IMR-90 (cell line): ENCODE measurements around the gene GARIN5A. TPM values are rescaled to one million over a fixed set of nuclear protein-coding genes. Genes with fewer than 3 reads are reported as not detected.

Experiments used
- ATAC-seq: fragments of 200-7000 bp; cut with Tn5 transposase; 2 replicates; pipeline ENCODE4 v1.9.1; 2020; ENCODE audit warnings: low read depth, mild to moderate bottlenecking, moderate library complexity
- BruUV-seq: library from RNA; stranded (reverse); fragments of 400-500 nt; replicated peaks from 2 replicates; lab custom pipeline; 2021; lab: Mats Ljungman, UMichigan
- CTCF ChIA-PET: fragments of 300-600 bp; formaldehyde crosslinking; extraction: SDS; loops from one replicate; lab custom pipeline; 2021; ENCODE audit warnings: antibody characterized with exemption; lab: Yijun Ruan, JAX
- POLR2A ChIA-PET: fragments of 300-600 bp; sonication (Branson Sonifier 250); formaldehyde crosslinking; loops from one replicate; lab custom pipeline; 2022; ENCODE audit warnings: antibody characterized with exemption; ENCODE audit not compliant: unreplicated experiment; lab: Charles Lee
- DNase-seq: peaks from one replicate; pipeline ENCODE4 v3.0.0; 2013
- H2AFZ ChIP-seq: replicated peaks from 2 replicates; pipeline ENCODE3; 2013; ENCODE audit warnings: low read length, mild to moderate bottlenecking; ENCODE audit not compliant: poor library complexity
- H2AK5ac ChIP-seq: 2 replicates; pipeline ENCODE4 v1.6.1; 2013; ENCODE audit warnings: low read depth, low read length, inconsistent platforms
- H2AK9ac ChIP-seq: replicated peaks from 2 replicates; pipeline ENCODE3; 2013; ENCODE audit warnings: mild to moderate bottlenecking, low read depth, low read length, moderate library complexity; ENCODE audit not compliant: poor library complexity
- H2BK120ac ChIP-seq: 2 replicates; pipeline ENCODE4 v1.6.1; 2013; ENCODE audit warnings: low read depth, low read length, inconsistent platforms
- H2BK15ac ChIP-seq: 3 replicates; pipeline ENCODE4 v1.6.1; 2013; ENCODE audit warnings: low read depth, low read length, inconsistent platforms
- H2BK20ac ChIP-seq: 2 replicates; pipeline ENCODE4 v1.6.1; 2013; ENCODE audit warnings: low read depth, mild to moderate bottlenecking, inconsistent platforms, low read length, moderate library complexity
- H2BK5ac ChIP-seq: 2 replicates; pipeline ENCODE4 v1.6.1; 2013; ENCODE audit warnings: mild to moderate bottlenecking, low read depth, low read length, inconsistent platforms; ENCODE audit not compliant: poor library complexity, severe bottlenecking
- H3K14ac ChIP-seq: replicated peaks from 2 replicates; pipeline ENCODE4 v1.6.1; 2013; ENCODE audit warnings: low read depth, low read length, inconsistent platforms
- H3K18ac ChIP-seq: 2 replicates; pipeline ENCODE4 v1.6.1; 2013; ENCODE audit warnings: low read depth, low read length, control low read depth
- H3K23ac ChIP-seq: 2 replicates; pipeline ENCODE4 v1.6.1; 2013; ENCODE audit warnings: low read depth, low read length, inconsistent platforms
- H3K27ac ChIP-seq: 2 replicates; pipeline ENCODE4 v1.5.1; 2013; ENCODE audit warnings: mild to moderate bottlenecking, control low read depth, low read length; ENCODE audit not compliant: insufficient read depth
- H3K27me3 ChIP-seq: 2 replicates; pipeline ENCODE4 v1.6.1; 2013; ENCODE audit warnings: low read length; ENCODE audit not compliant: control insufficient read depth, insufficient read depth
- H3K36me3 ChIP-seq: 2 replicates; pipeline ENCODE4 v1.6.1; 2013; ENCODE audit warnings: low read length, mixed read lengths; ENCODE audit not compliant: control insufficient read depth, insufficient read depth
- H3K4ac ChIP-seq: 2 replicates; pipeline ENCODE4 v1.6.1; 2013; ENCODE audit warnings: low read depth, low read length, inconsistent platforms
- H3K4me1 ChIP-seq: 2 replicates; pipeline ENCODE4 v1.6.1; 2013; ENCODE audit warnings: low read length, mixed read lengths; ENCODE audit not compliant: control insufficient read depth, insufficient read depth
- H3K4me2 ChIP-seq: 2 replicates; pipeline ENCODE4 v1.6.1; 2013; ENCODE audit warnings: low read depth, mild to moderate bottlenecking, control low read depth, low read length, moderate library complexity
- H3K4me3 ChIP-seq: 2 replicates; pipeline ENCODE4 v1.5.1; 2013; ENCODE audit warnings: low read depth, mild to moderate bottlenecking, control low read depth, low read length, moderate library complexity; ENCODE audit not compliant: insufficient read depth
- H3K56ac ChIP-seq: 2 replicates; pipeline ENCODE4 v1.6.1; 2013; ENCODE audit warnings: low read length, inconsistent platforms; ENCODE audit not compliant: insufficient read depth; ENCODE audit errors: extremely low read depth
- H3K79me1 ChIP-seq, 2 experiments: 2 replicates each; pipeline ENCODE4 v1.6.1; 2013; ENCODE audit warnings: low read length in 2 of 2, inconsistent platforms in 1 of 2, low read depth in 1 of 2
- H3K9ac ChIP-seq: 2 replicates; pipeline ENCODE4 v1.6.1; 2013; ENCODE audit warnings: low read depth, low read length, control low read depth
- H3K9me1 ChIP-seq: 2 replicates; pipeline ENCODE4 v1.6.1; 2013; ENCODE audit warnings: low read length, inconsistent platforms; ENCODE audit not compliant: insufficient read depth
- H3K9me3 ChIP-seq: 2 replicates; pipeline ENCODE4 v1.6.1; 2013; ENCODE audit warnings: low read length; ENCODE audit not compliant: control insufficient read depth, insufficient read depth
- H4K20me1 ChIP-seq: 2 replicates; pipeline ENCODE4 v1.6.1; 2013; ENCODE audit warnings: low read length, inconsistent platforms; ENCODE audit not compliant: insufficient read depth
- H4K5ac ChIP-seq: 2 replicates; pipeline ENCODE4 v1.6.1; 2013; ENCODE audit warnings: mild to moderate bottlenecking, low read depth, low read length, control low read depth
- H4K8ac ChIP-seq, 2 experiments: 2 replicates each; pipeline ENCODE4 v1.6.1; 2013; ENCODE audit warnings: low read depth in 2 of 2, low read length in 2 of 2, control low read depth in 1 of 2, inconsistent platforms in 1 of 2
- H4K91ac ChIP-seq: 2 replicates; pipeline ENCODE4 v1.6.1; 2013; ENCODE audit warnings: low read depth, low read length, inconsistent platforms; ENCODE audit not compliant: insufficient read depth
- BHLHE40 ChIP-seq: fragments of 150-350 bp; IDR thresholded peaks from 2 replicates; pipeline ENCODE4 v1.6.1; 2016; ENCODE audit warnings: mild to moderate bottlenecking, low read depth, low read length
- CHD1 ChIP-seq: IDR thresholded peaks from 2 replicates; pipeline ENCODE4 v1.6.1; 2012; ENCODE audit warnings: low read depth, low read length, improper control_type of control experiment
- FOS ChIP-seq: fragments of 150-350 bp; IDR thresholded peaks from 2 replicates; pipeline ENCODE4 v1.6.1; 2016; ENCODE audit warnings: low read depth, low read length
- MAFK ChIP-seq: IDR thresholded peaks from 2 replicates; pipeline ENCODE4 v1.6.1; 2012; ENCODE audit warnings: low read depth, low read length, improper control_type of control experiment
- MAZ ChIP-seq: IDR thresholded peaks from 2 replicates; pipeline ENCODE4 v1.6.1; 2012; ENCODE audit warnings: low read depth, mild to moderate bottlenecking, low read length, improper control_type of control experiment, moderate library complexity, borderline replicate concordance
- MXI1 ChIP-seq: IDR thresholded peaks from 2 replicates; pipeline ENCODE4 v1.6.1; 2012; ENCODE audit warnings: low read depth, mild to moderate bottlenecking, low read length, moderate library complexity, borderline replicate concordance
- NFE2L2 ChIP-seq: fragments of 150-350 bp; IDR thresholded peaks from 2 replicates; pipeline ENCODE4 v1.6.1; 2016; ENCODE audit warnings: low read depth, mild to moderate bottlenecking, low read length
- POLR2A ChIP-seq: IDR thresholded peaks from 2 replicates; pipeline ENCODE4 v1.6.1; 2012; ENCODE audit warnings: mild to moderate bottlenecking, low read depth, low read length
- RAD21 ChIP-seq: IDR thresholded peaks from 2 replicates; pipeline ENCODE4 v1.6.1; 2012; ENCODE audit warnings: low read length, improper control_type of control experiment
- RCOR1 ChIP-seq: IDR thresholded peaks from 2 replicates; pipeline ENCODE4 v1.6.1; 2012; ENCODE audit warnings: mild to moderate bottlenecking, low read length, improper control_type of control experiment; ENCODE audit not compliant: insufficient replicate concordance
- SMC3 ChIP-seq: fragments of 150-350 bp; IDR thresholded peaks from 2 replicates; pipeline ENCODE4 v1.6.1; 2016; ENCODE audit warnings: low read depth, mild to moderate bottlenecking, antibody characterized with exemption, low read length, moderate library complexity
- WGBS, 2 experiments: methylation state at CpG; one replicate each; pipeline versions ENCODE4 v1.1.5 to v1.1.7; 2013; ENCODE audit warnings: missing lambda C conversion rate in 2 of 2; ENCODE audit not compliant: insufficient read length in 1 of 2; ENCODE audit errors: extremely low coverage in 2 of 2; 5-methylcytosine and 5-hydroxymethylcytosine counted together
- dilution Hi-C: fragments of 300-500 bp; cut with HindIII; formaldehyde crosslinking; loops from one replicate; pipeline ENCODE4 v1.14.3; 2018; ENCODE audit warnings: low sequenced_read_pairs; ENCODE audit not compliant: unreplicated experiment
- in situ Hi-C: fragments of 300-500 bp; cut with MboI; formaldehyde crosslinking; loops from 3 replicates; pipeline ENCODE4 v1.14.3; 2019; ENCODE audit warnings: low sequenced_read_pairs, inconsistent platforms, mixed read lengths
- intact Hi-C: fragments of 100-400 bp; cut with micrococcal nuclease; formaldehyde crosslinking; loops from 2 replicates; pipeline ENCODE4 v1.10.0; 2022
- polyA plus RNA-seq, 3 experiments: library from polyadenylated mRNA; depleted of rRNA; stranded (reverse); fragments of >200 nt; gene quantifications; 2 replicates each; pipeline ENCODE4 v1.2.3, GENCODE V29; 2012; ENCODE audit warnings: low replicate concordance in 1 of 3
- total RNA-seq: library from RNA; depleted of rRNA; stranded (reverse); fragments of >200 nt; gene quantifications from 2 replicates; pipeline ENCODE4 v1.2.3, GENCODE V29; 2012
- TF ChIP-seq, protein P1 (sequence below): fragments of 150-350 bp; IDR thresholded peaks from 2 replicates; pipeline ENCODE4 v1.6.1; 2016; ENCODE audit warnings: low read depth, mild to moderate bottlenecking, low read length, moderate library complexity, borderline replicate concordance

The GARIN5A gene
- total and polyA plus RNA-seq, 2 of the 4 experiments (the other 2 are of a cell fraction): 0.53 TPM; not detected in 1

DNA sequence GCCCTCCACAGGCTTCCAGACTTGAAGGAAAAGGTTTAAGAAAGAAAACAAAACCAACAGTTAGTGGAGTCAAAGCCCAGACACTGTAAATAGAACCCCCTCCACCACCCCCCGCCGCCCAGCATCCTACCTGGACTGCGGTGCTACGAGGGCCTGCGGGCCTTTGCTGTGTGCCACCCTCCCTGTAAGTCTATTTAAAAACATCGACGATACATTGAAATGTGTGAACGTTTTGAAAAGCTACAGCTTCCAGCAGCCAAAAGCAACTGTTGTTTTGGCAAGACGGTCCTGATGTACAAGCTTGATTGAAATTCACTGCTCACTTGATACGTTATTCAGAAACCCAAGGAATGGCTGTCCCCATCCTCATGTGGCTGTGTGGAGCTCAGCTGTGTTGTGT, 6.3 kb upstream of the GARIN5A start:
- Histone ChIP-seq H3K9me1 (no peaks in the 10 kb centered on the region), H3K23ac (no peak overlapping the region), H4K8ac (no peak overlapping the region), H3K79me1 (peaks cover 8 to 14% of the 10 kb centered on the region in 2 experiments; a peak in 3 of 4 replicates), H3K4ac (no peak overlapping the region), H4K5ac (no peak overlapping the region), H2BK120ac (no peak overlapping the region), H3K18ac (no peak overlapping the region), H3K9me3 (no peaks in the 10 kb centered on the region; the same call in 1 of the 2 replicates), H2AK5ac (no peak overlapping the region), H2BK15ac (no peak overlapping the region), H2AFZ (no peak overlapping the region), H3K4me1 (no peaks in the 10 kb centered on the region), H3K36me3 (peaks cover 26% of the 10 kb centered on the region), H3K27ac (no peak overlapping the region), H3K4me2 (no peak overlapping the region), H3K14ac (no peak overlapping the region), H2BK5ac (no peak overlapping the region), H2BK20ac (no peak overlapping the region), H4K91ac (no peak overlapping the region), H3K27me3 (peaks cover 3% of the 10 kb centered on the region; the same call in 1 of the 2 replicates), H3K4me3 (no peak overlapping the region), H4K20me1 (peaks cover 4% of the 10 kb centered on the region), H2AK9ac (no peak overlapping the region), H3K9ac (no peak overlapping the region), H3K56ac (no peak overlapping the region)
- 80% methylated on average over 9 of the region's 10 CpGs; no CpG with 5 or more reads in 1 of the 2 experiments for WGBS, 2 experiments
- intact Hi-C loops: no loop called here
- TSS peak; percentile 81 for BruUV-seq
- POLR2A ChIA-PET: no interaction called here
- TF ChIP-seq CHD1: no peak
- no peak for TF ChIP-seq FOS
- TF ChIP-seq SMC3: no peak
- TF ChIP-seq MXI1: no peak
- no peak for TF ChIP-seq BHLHE40
- TF ChIP-seq, protein P1, sequence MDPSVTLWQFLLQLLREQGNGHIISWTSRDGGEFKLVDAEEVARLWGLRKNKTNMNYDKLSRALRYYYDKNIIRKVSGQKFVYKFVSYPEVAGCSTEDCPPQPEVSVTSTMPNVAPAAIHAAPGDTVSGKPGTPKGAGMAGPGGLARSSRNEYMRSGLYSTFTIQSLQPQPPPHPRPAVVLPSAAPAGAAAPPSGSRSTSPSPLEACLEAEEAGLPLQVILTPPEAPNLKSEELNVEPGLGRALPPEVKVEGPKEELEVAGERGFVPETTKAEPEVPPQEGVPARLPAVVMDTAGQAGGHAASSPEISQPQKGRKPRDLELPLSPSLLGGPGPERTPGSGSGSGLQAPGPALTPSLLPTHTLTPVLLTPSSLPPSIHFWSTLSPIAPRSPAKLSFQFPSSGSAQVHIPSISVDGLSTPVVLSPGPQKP: no peak
- TF ChIP-seq RCOR1: no peak
- no peak for TF ChIP-seq NFE2L2
- TF ChIP-seq RAD21: no peak
- no peak for TF ChIP-seq MAZ
- TF ChIP-seq POLR2A: no peak
- no peak for TF ChIP-seq MAFK
- DNase-seq: no peak
- in situ Hi-C loops: no loop called here
- CTCF ChIA-PET: no interaction called here
- dilution Hi-C loops: no loop called here
- ATAC-seq: no peak
